GM12873 (cell line): ENCODE results near the gene GPR158.

Experiments
- TF ChIP-seq, protein P1 (sequence below): IDR thresholded peaks from 2 replicates; pipeline ENCODE4 v1.5.1; 2012; ENCODE audit warnings: low read depth, mild to moderate bottlenecking, moderate library complexity, low read length, control low read depth; ENCODE audit not compliant: insufficient read depth; ENCODE audit errors: missing control alignments

GPR158 gene

GRCh38 chr10:25339966-25340365 lies 165.2 kb downstream of the GPR158 start:
- TF ChIP-seq, protein P1, sequence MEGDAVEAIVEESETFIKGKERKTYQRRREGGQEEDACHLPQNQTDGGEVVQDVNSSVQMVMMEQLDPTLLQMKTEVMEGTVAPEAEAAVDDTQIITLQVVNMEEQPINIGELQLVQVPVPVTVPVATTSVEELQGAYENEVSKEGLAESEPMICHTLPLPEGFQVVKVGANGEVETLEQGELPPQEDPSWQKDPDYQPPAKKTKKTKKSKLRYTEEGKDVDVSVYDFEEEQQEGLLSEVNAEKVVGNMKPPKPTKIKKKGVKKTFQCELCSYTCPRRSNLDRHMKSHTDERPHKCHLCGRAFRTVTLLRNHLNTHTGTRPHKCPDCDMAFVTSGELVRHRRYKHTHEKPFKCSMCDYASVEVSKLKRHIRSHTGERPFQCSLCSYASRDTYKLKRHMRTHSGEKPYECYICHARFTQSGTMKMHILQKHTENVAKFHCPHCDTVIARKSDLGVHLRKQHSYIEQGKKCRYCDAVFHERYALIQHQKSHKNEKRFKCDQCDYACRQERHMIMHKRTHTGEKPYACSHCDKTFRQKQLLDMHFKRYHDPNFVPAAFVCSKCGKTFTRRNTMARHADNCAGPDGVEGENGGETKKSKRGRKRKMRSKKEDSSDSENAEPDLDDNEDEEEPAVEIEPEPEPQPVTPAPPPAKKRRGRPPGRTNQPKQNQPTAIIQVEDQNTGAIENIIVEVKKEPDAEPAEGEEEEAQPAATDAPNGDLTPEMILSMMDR: no peak

DNA sequence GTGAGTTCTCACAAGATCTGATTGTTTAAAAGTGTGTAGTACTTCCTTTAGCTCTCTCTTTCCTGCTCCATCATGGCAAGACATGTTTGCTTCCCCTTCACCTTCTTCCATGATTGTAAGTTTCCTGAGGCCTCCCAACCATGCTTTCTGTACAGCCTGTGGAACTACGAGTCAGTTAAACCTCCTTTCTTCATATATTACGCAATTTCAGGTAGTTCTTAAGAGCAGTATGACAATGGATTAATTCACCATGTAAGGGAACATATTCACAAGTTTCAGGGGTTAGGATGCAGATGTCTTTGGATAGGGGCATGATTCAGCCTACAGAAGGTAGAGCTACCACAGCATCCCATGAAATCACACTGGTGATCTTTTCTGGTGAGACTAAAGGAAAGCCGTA lies 174.7 kb downstream of the GPR158 start:
- TF ChIP-seq, protein P1: no peak

- TF ChIP-seq, protein P1: no peak
Measured at GRCh38 chr10:25356609-25357008, 181.8 kb downstream of the GPR158 start.

GRCh38 chr10:25357269-25357668 lies 182.5 kb downstream of the GPR158 start:
- TF ChIP-seq, protein P1: no peak

DNA sequence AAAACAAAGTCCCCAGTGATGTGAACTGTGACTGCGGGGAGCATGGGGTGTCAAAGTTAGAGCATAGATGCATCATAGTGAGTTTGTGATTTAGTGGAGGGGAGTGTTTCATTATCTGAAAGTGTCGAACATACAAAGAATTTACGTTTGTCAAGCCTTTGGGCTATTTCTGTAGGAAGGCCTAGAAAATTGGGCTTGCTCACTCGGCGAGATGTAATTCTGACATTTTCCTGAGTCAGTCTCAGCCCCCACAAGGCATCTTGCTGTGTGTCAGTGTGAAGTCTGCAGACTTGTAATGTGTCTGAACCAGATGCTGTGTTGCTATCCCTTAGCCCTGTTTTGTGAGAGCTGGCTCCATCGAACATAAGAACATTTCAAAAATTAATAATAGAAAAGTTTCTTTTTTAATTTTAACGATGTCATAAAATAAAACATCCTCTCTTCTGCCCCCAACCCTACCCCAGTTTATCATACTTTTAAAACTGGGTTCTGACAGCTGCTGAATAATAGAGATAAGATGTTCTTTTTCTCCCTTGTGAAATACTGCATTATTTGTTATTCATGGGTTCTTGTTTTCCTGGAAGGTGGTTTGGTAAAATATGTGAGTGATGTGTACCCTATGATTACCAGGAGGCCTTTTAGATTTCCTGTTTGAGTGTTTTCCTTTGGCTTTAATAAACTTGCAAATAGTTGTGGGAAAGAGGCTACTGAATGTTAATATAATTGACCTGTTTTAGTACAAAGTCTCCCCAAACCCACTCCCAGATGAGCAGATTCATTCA lies 207.4 kb downstream of the GPR158 start:
- TF ChIP-seq, protein P1: no peak

- TF ChIP-seq, protein P1: no peak
Measured at GRCh38 chr10:25383686-25384085, 208.9 kb downstream of the GPR158 start.

DNA sequence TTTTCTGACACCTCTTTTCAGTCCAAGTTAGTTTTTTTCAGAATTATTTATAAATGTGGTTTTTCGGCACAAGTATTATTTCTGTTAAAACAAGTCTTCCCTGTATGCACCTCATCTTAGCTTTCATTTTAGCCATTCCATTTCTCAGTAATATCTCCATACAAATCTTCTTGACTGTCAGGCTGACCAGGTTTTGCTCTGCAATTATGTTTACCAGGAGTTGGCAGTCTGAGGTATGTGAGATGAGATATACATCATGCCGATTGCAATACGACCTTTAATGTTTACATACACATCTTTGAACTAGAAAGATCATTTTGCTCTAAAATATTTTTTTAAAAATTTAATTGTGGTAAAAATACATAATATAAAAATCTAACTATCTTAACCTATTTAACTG lies 209.8 kb downstream of the GPR158 start:
- TF ChIP-seq, protein P1: no peak
